Small intestine (tissue), 7 donors: ENCODE data around the gene NKD2. TPM values are rescaled to one million over a fixed set of nuclear protein-coding genes. Genes with fewer than 3 reads are reported as not detected.
"Not testable (repeated sequence)": the region's sequence is repeated elsewhere in the genome, so short reads cannot be mapped to it uniquely, and the experiment has no call there.

Experiments
- DNase-seq, 2 donors: peaks; one replicate each; pipeline versions ENCODE4 v3.0.0 to v3.0.0-alpha.2; 2013
- FAIRE-seq: peaks from 2 replicates; lab custom pipeline; 2012; peaks lifted over from hg19 to GRCh38; lab: Jason Lieb, UNC
- H3K27ac ChIP-seq, 3 donors: one replicate each; pipeline ENCODE4 v1.5.1; 2013; ENCODE audit warnings: low read length in 2 of 3, mild to moderate bottlenecking in 2 of 3, control low read depth in 1 of 3, inconsistent platforms in 1 of 3, low read depth in 1 of 3, moderate library complexity in 1 of 3
- H3K27me3 ChIP-seq, 3 donors: one replicate each; pipeline ENCODE4 v1.6.1; 2013; ENCODE audit warnings: low read length in 3 of 3, inconsistent platforms in 1 of 3; ENCODE audit not compliant: control insufficient read depth in 3 of 3, insufficient read depth in 3 of 3
- H3K36me3 ChIP-seq, 3 donors: one replicate each; pipeline ENCODE4 v1.6.1; 2013; ENCODE audit warnings: low read length in 3 of 3, inconsistent platforms in 1 of 3, low read depth in 1 of 3, mild to moderate bottlenecking in 1 of 3, moderate library complexity in 1 of 3; ENCODE audit not compliant: control insufficient read depth in 3 of 3, insufficient read depth in 2 of 3
- H3K4me1 ChIP-seq, 3 donors: one replicate each; pipeline ENCODE4 v1.6.1; 2013; ENCODE audit warnings: low read length in 2 of 3, inconsistent platforms in 1 of 3, low read depth in 1 of 3, mild to moderate bottlenecking in 1 of 3, moderate library complexity in 1 of 3; ENCODE audit not compliant: control insufficient read depth in 3 of 3, insufficient read depth in 2 of 3
- H3K4me3 ChIP-seq, 3 donors: one replicate each; pipeline ENCODE4 v1.5.1; 2013; ENCODE audit warnings: low read length in 3 of 3, control low read depth in 1 of 3, inconsistent platforms in 1 of 3, low read depth in 1 of 3, mild to moderate bottlenecking in 1 of 3, moderate library complexity in 1 of 3
- H3K9me3 ChIP-seq, 2 donors: one replicate each; pipeline ENCODE4 v1.6.1; 2013; ENCODE audit warnings: low read depth in 1 of 2, low read length in 1 of 2; ENCODE audit not compliant: control insufficient read depth in 2 of 2, insufficient read depth in 1 of 2
- whole genome bisulfite sequencing, 3 donors: extraction: QIAGEN DNeasy Blood & Tissue Kit; methylation state at CpG; one replicate each; pipeline ENCODE4 v1.1.7; 2013; 5-methylcytosine and 5-hydroxymethylcytosine counted together
- polyA plus RNA-seq, 4 donors: library from polyadenylated mRNA; stranded (reverse) in 3 of 4; unstranded in 1 of 4; fragments of 200-250 nt in 3 of 4; fragments of 120-200 nt in 1 of 4; gene quantifications; one replicate each; pipeline versions ENCODE4 v1.2.1 to v1.2.3, GENCODE V29; 2013
- donor health status: healthy with polysubstance abuse.
- donor health status: control.
- donor health status: control.
- donor health status: Bipolar disorder and iron deficiency.
- donor health status: healthy.

NKD2 gene
- polyA plus RNA-seq, 4 donors = 0.22 to 11.9 (median 2.2) TPM

GRCh38 chr5:969408-969839, 39.2 kb upstream of the NKD2 start:
- no peak overlapping the region for H3K4me3 ChIP-seq
- H3K9me3 ChIP-seq = peaks cover 0 to 5% of the 10 kb centered on the region in 2 donors
- H3K36me3 ChIP-seq = no peaks in the 10 kb centered on the region
- H3K27me3 ChIP-seq = peaks cover 0 to 16% (median 0%) of the 10 kb centered on the region in 3 donors
- 55 to 77% (median 67%) methylated on average over 14 of the region's 14 CpGs for WGBS, 3 donors
- DNase-seq = no peak
- no peak overlapping the region for H3K27ac ChIP-seq
- H3K4me1 ChIP-seq = no peaks in the 10 kb centered on the region
- no peak for FAIRE-seq

GRCh38 chr5:972575-972974, 36.0 kb upstream of the NKD2 start:
- not testable (repeated sequence) for FAIRE-seq, H3K4me1 ChIP-seq, H3K4me3 ChIP-seq, H3K27ac ChIP-seq, H3K9me3 ChIP-seq, DNase-seq, H3K36me3 ChIP-seq
- 85 to 88% (median 85%) methylated on average over 2 of the region's 2 CpGs for WGBS, 3 donors
- H3K27me3 ChIP-seq = peaks cover 0 to 14% (median 0%) of the 10 kb centered on the region in 3 donors

- no peaks in the 10 kb centered on the region for H3K36me3 ChIP-seq
- no peak overlapping the region for H3K4me3 ChIP-seq
- no peak for DNase-seq
- no peak overlapping the region for H3K27ac ChIP-seq
- no peaks in the 10 kb centered on the region for H3K4me1 ChIP-seq
- 82 to 89% (median 85%) methylated on average over 29 of the region's 29 CpGs for WGBS, 3 donors
- FAIRE-seq = no peak
- no peaks in the 10 kb centered on the region for H3K9me3 ChIP-seq
- peaks cover 0 to 2% (median 0%) of the 10 kb centered on the region in 3 donors for H3K27me3 ChIP-seq
Observed at GRCh38 chr5:976849-977751, 31.5 kb upstream of the NKD2 start.

GRCh38 chr5:978054-978453, 30.5 kb upstream of the NKD2 start:
- no peak overlapping the region for H3K4me3 ChIP-seq
- H3K36me3 ChIP-seq = no peaks in the 10 kb centered on the region
- peaks cover 0 to 2% (median 0%) of the 10 kb centered on the region in 3 donors for H3K27me3 ChIP-seq
- 67 to 79% (median 74%) methylated on average over 16 of the region's 16 CpGs for WGBS, 3 donors
- no peak overlapping the region for H3K27ac ChIP-seq
- DNase-seq (no peak), FAIRE-seq (no peak)
- no peaks in the 10 kb centered on the region for H3K4me1 ChIP-seq
- no peaks in the 10 kb centered on the region for H3K9me3 ChIP-seq

- no peak overlapping the region for H3K4me3 ChIP-seq
- no peaks in the 10 kb centered on the region for H3K36me3 ChIP-seq
- H3K4me1 ChIP-seq = no peaks in the 10 kb centered on the region
- DNase-seq (no peak), FAIRE-seq (no peak)
- 72 to 79% (median 75%) methylated on average over 10 of the region's 10 CpGs for WGBS, 3 donors
- H3K9me3 ChIP-seq = no peaks in the 10 kb centered on the region
- peaks cover 0 to 2% (median 0%) of the 10 kb centered on the region in 3 donors for H3K27me3 ChIP-seq
- no peak overlapping the region for H3K27ac ChIP-seq
Observed at GRCh38 chr5:978693-979092, 29.9 kb upstream of the NKD2 start.

- Histone ChIP-seq H3K27me3 (peaks cover 0 to 2% (median 0%) of the 10 kb centered on the region in 3 donors), H3K4me1 (no peaks in the 10 kb centered on the region), H3K36me3 (no peaks in the 10 kb centered on the region), H3K9me3 (no peaks in the 10 kb centered on the region), H3K4me3 (no peak overlapping the region), H3K27ac (no peak overlapping the region)
- FAIRE-seq = no peak
- no peak for DNase-seq
- WGBS, 3 donors = 55 to 88% (median 65%) methylated on average over 24 of the region's 24 CpGs
Observed at GRCh38 chr5:979100-979817, 29.3 kb upstream of the NKD2 start.

GRCh38 chr5:980001-980588, 28.5 kb upstream of the NKD2 start:
- Histone ChIP-seq H3K27me3 (peaks cover 0 to 2% (median 0%) of the 10 kb centered on the region in 3 donors), H3K4me3 (no peak overlapping the region), H3K9me3 (no peaks in the 10 kb centered on the region), H3K27ac (no peak overlapping the region), H3K4me1 (no peaks in the 10 kb centered on the region), H3K36me3 (no peaks in the 10 kb centered on the region)
- FAIRE-seq = no peak
- 67 to 69% (median 67%) methylated on average over 17 of the region's 17 CpGs for WGBS, 3 donors
- no peak for DNase-seq

GRCh38 chr5:980966-981365, 27.6 kb upstream of the NKD2 start:
- Histone ChIP-seq H3K9me3 (peaks cover 0 to 2% of the 10 kb centered on the region in 2 donors), H3K27me3 (peaks cover 0 to 2% (median 0%) of the 10 kb centered on the region in 3 donors), H3K27ac (no peak overlapping the region), H3K4me3 (no peak overlapping the region), H3K4me1 (no peaks in the 10 kb centered on the region), H3K36me3 (no peaks in the 10 kb centered on the region)
- WGBS, 3 donors = 38 to 48% (median 41%) methylated on average over 6 of the region's 6 CpGs
- no peak for DNase-seq
- FAIRE-seq = no peak
